Kidney epithelial cell (primary cell): ENCODE data around the gene JADE1. TPM values are rescaled to one million over a fixed set of nuclear protein-coding genes. Genes with fewer than 3 reads are reported as not detected.

ENCODE experiments used
- DNase-seq: peaks from one replicate; pipeline ENCODE4 v3.0.0-alpha.2; 2010; ENCODE audit warnings: low read depth
- H3K27me3 ChIP-seq: 2 replicates; pipeline ENCODE4 v1.6.0; 2011; ENCODE audit warnings: low read length; ENCODE audit not compliant: control insufficient read depth, insufficient read depth
- H3K36me3 ChIP-seq: 2 replicates; pipeline ENCODE4 v1.5.1; 2011; ENCODE audit warnings: low read length; ENCODE audit not compliant: control insufficient read depth, insufficient read depth
- H3K4me3 ChIP-seq: 2 replicates; pipeline ENCODE4 v1.5.1; 2011; ENCODE audit warnings: low read depth, mild to moderate bottlenecking, control low read depth, low read length
- CTCF ChIP-seq: IDR thresholded peaks from 2 replicates; pipeline ENCODE4 v1.5.1; 2011; ENCODE audit warnings: mild to moderate bottlenecking, moderate library complexity, low read length, control low read depth, inconsistent platforms; ENCODE audit not compliant: insufficient read depth, poor library complexity, severe bottlenecking
- total RNA-seq: library from RNA; depleted of rRNA; stranded (reverse); fragments of >200 nt; gene quantifications from 2 replicates; pipeline ENCODE4 v1.2.3, GENCODE V29; 2015

Gene JADE1
- total RNA-seq, 1 donor from 2014 or later = 16.1 TPM

GRCh38 chr4:128850252-128850651 is 40.8 kb downstream of the JADE1 start:
- no peak for TF ChIP-seq CTCF

GRCh38 chr4:128853741-128854140 is 44.2 kb downstream of the JADE1 start:
- H3K27me3 ChIP-seq = no peaks in the 10 kb centered on the region
- no peak overlapping the region for H3K4me3 ChIP-seq
- H3K36me3 ChIP-seq = peaks cover 5% of the 10 kb centered on the region
- TF ChIP-seq CTCF = no peak
- DNase-seq = no peak

More at GRCh38 chr4:128850252-128850651, 40.8 kb downstream of the JADE1 start:
- Histone ChIP-seq H3K4me3 (no peak overlapping the region), H3K36me3 (peaks cover 4% of the 10 kb centered on the region), H3K27me3 (no peaks in the 10 kb centered on the region)
- DNase-seq = no peak

GRCh38 chr4:128854433-128854832 is 44.9 kb downstream of the JADE1 start:
- H3K27me3 ChIP-seq = no peaks in the 10 kb centered on the region
- no peak for TF ChIP-seq CTCF
- no peak overlapping the region for H3K4me3 ChIP-seq
- no peak for DNase-seq
- H3K36me3 ChIP-seq = peaks cover 7% of the 10 kb centered on the region

GRCh38 chr4:128855621-128856020 is 46.1 kb downstream of the JADE1 start:
- H3K36me3 ChIP-seq = peaks cover 6% of the 10 kb centered on the region
- no peaks in the 10 kb centered on the region for H3K27me3 ChIP-seq
- no peak for TF ChIP-seq CTCF
- no peak overlapping the region for H3K4me3 ChIP-seq
- DNase-seq = no peak

GRCh38 chr4:128856246-128856645 is 46.7 kb downstream of the JADE1 start:
- Histone ChIP-seq H3K27me3 (no peaks in the 10 kb centered on the region), H3K36me3 (peaks cover 6% of the 10 kb centered on the region), H3K4me3 (no peak overlapping the region)
- no peak for DNase-seq
- TF ChIP-seq CTCF = no peak

- DNase-seq = no peak
- H3K27me3 ChIP-seq = no peaks in the 10 kb centered on the region
- no peak overlapping the region for H3K4me3 ChIP-seq
- peaks cover 6% of the 10 kb centered on the region for H3K36me3 ChIP-seq
- no peak for TF ChIP-seq CTCF
Observed at GRCh38 chr4:128858879-128859671, 49.6 kb downstream of the JADE1 start.
